HL-60 (cell line): ENCODE measurements around the gene TACR2.

ENCODE experiments used
- GABPA ChIP-seq: IDR thresholded peaks from 2 replicates; pipeline ENCODE4 v1.6.1; 2012; ENCODE audit warnings: low read depth
- POLR2AphosphoS5 ChIP-seq: IDR thresholded peaks from 2 replicates; pipeline ENCODE4 v1.6.1; 2012; ENCODE audit warnings: low read depth
- TF ChIP-seq, protein P1 (sequence below): IDR thresholded peaks from one replicate; pipeline ENCODE4 v1.5.1; 2011; ENCODE audit warnings: low read length, control low read depth, inconsistent platforms; ENCODE audit not compliant: insufficient read depth
- TF ChIP-seq, protein P2 (sequence below): IDR thresholded peaks from 2 replicates; pipeline ENCODE4 v1.6.1; 2012; ENCODE audit warnings: low read depth; ENCODE audit not compliant: insufficient replicate concordance

DNA sequence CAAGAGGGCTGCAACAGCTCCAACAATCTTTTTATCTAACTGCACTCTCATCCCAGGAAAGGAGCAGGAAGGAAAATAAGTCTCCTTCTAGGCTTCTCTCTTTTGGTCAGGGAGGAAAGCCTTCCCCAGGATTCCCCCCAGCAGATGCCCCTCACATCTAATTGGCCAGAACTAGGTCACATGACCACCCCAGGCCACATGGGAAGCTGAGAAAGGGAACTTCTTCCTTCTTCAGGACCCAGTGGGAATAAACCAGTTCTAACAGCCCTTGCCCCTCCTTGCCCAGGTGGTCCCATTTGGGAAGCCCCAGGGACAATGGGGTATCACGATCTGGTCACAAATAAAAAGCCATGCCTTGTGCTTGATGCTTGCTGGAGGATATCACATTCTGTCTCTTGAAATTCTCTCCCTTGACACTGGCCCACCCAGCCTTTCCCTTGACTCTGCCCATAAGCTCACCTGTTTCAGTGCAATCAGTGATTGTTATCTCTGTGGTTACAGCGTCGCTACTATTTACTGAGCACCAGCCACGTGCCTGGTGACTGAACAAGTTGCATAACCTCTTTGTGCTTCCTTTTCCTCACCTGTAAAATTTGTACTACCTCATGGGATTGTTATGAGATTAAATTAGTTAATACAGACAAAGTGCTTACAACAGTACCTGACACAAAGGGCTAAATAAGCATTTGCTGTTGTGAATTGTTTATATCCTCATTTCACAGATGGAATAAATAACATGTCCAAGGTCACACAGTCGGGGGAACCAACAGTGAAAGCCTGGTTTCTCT, 9.0 kb upstream of the TACR2 start:
- TF ChIP-seq, protein P1, sequence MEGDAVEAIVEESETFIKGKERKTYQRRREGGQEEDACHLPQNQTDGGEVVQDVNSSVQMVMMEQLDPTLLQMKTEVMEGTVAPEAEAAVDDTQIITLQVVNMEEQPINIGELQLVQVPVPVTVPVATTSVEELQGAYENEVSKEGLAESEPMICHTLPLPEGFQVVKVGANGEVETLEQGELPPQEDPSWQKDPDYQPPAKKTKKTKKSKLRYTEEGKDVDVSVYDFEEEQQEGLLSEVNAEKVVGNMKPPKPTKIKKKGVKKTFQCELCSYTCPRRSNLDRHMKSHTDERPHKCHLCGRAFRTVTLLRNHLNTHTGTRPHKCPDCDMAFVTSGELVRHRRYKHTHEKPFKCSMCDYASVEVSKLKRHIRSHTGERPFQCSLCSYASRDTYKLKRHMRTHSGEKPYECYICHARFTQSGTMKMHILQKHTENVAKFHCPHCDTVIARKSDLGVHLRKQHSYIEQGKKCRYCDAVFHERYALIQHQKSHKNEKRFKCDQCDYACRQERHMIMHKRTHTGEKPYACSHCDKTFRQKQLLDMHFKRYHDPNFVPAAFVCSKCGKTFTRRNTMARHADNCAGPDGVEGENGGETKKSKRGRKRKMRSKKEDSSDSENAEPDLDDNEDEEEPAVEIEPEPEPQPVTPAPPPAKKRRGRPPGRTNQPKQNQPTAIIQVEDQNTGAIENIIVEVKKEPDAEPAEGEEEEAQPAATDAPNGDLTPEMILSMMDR: no peak
- TF ChIP-seq POLR2AphosphoS5 (no peak), GABPA (no peak)
- TF ChIP-seq, protein P2, sequence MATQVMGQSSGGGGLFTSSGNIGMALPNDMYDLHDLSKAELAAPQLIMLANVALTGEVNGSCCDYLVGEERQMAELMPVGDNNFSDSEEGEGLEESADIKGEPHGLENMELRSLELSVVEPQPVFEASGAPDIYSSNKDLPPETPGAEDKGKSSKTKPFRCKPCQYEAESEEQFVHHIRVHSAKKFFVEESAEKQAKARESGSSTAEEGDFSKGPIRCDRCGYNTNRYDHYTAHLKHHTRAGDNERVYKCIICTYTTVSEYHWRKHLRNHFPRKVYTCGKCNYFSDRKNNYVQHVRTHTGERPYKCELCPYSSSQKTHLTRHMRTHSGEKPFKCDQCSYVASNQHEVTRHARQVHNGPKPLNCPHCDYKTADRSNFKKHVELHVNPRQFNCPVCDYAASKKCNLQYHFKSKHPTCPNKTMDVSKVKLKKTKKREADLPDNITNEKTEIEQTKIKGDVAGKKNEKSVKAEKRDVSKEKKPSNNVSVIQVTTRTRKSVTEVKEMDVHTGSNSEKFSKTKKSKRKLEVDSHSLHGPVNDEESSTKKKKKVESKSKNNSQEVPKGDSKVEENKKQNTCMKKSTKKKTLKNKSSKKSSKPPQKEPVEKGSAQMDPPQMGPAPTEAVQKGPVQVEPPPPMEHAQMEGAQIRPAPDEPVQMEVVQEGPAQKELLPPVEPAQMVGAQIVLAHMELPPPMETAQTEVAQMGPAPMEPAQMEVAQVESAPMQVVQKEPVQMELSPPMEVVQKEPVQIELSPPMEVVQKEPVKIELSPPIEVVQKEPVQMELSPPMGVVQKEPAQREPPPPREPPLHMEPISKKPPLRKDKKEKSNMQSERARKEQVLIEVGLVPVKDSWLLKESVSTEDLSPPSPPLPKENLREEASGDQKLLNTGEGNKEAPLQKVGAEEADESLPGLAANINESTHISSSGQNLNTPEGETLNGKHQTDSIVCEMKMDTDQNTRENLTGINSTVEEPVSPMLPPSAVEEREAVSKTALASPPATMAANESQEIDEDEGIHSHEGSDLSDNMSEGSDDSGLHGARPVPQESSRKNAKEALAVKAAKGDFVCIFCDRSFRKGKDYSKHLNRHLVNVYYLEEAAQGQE: no peak
